G401.6 (cell line): ENCODE measurements around the gene DMAC2L.
"Not testable (repeated sequence)": the region's sequence is repeated elsewhere in the genome, so short reads cannot be mapped to it uniquely, and the experiment has no call there.

Source experiments
- FAIRE-seq: peaks from 2 replicates; lab custom pipeline; 2012; peaks lifted over from hg19 to GRCh38; lab: Jason Lieb, UNC

Gene DMAC2L

DNA sequence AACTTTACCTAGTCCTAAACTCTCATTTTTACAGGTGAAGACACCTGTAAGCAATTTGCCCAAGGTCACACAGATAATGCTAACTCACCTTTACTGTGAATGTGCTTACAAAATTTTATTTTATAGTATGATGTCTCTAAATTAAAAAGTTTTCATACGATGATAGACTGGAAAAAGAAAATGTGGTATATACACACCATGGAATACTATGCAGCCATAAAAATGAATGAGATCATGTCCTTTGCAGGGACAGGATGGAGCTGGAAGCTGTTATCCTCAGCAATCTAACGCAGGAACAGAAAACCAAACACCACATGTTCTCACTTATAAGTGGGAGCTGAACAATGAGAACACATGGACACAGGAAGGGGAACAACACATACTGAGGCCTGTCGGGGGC is 44.2 kb downstream of the DMAC2L start:
- not testable (repeated sequence) for FAIRE-seq

- no peak for FAIRE-seq
Measured at GRCh38 chr14:50357124-50357523, 45.0 kb downstream of the DMAC2L start.

- no peak for FAIRE-seq
Measured at GRCh38 chr14:50357753-50358395, 45.8 kb downstream of the DMAC2L start.

DNA sequence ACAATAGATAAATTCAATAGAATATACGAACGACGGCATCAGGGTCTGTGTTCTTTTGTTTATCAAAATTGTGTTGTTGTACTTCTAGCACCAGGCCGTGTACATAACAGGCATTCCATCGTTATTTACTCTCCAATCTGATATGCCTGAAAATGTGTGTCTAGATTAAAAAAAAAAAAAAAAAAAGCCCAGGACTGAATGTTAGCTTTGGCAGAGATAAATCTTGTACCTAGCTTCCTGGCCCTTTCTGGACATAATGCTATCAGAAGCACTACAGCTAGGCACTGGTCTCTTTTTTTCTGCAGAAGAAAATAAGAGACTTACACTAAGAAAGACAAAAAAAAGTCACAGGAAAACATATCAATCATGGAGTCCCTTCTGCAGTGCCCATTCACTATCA is 47.5 kb downstream of the DMAC2L start:
- FAIRE-seq: no peak

- FAIRE-seq: no peak
Measured at GRCh38 chr14:50360093-50360492, 48.0 kb downstream of the DMAC2L start.

GRCh38 chr14:50360851-50361250 is 48.7 kb downstream of the DMAC2L start:
- FAIRE-seq: no peak

DNA sequence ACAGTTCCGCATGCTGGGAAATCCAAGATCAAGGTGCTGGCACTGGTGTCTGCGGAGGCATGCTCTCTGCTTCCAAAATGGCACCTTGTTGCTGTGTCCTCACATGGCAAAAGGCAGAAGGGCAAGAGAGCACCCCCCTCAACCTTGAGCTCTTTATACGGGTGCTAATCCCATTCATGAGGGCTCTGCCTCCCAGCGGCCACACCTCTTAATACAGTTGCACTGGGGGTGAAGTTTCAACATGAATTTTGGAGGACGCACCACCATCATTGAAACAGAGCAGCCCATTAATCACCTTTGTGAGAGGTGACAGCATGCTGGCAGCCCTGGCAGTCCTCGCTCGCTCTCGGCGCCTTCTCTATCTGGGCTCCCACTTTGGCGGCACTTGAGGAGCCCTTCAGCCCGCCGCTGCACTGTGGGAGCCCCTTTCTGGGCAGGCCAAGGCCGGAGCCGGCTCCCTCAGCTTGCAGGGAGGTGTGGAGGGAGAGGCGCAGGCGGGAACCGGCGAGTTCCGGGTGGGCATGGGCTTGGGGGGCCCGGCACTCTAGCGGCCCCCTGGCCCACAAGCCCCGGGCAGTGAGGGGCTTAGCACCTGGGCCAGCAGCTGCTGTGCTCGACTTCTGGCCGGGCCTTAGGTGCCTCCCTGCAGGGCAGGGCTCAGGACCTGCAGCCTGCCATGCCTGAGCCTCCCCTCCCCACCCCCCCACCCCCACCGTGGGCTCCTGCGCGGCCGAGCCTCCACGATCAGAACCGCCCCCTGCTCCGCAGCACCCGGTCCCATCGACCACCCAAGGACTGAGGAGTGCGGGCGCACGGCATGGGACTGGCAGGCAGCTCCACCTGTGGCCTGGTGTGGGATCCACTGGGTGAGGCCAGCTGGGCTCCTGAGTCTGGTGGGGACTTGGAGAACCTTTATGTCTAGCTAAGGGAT is 49.6 kb downstream of the DMAC2L start:
- not testable (repeated sequence) for FAIRE-seq

GRCh38 chr14:50362764-50363713 is 50.9 kb downstream of the DMAC2L start:
- no peak for FAIRE-seq

GRCh38 chr14:50363714-50364111 is 51.6 kb downstream of the DMAC2L start:
- FAIRE-seq: no peak

GRCh38 chr14:50364792-50365191 is 52.7 kb downstream of the DMAC2L start:
- FAIRE-seq: no peak

DNA sequence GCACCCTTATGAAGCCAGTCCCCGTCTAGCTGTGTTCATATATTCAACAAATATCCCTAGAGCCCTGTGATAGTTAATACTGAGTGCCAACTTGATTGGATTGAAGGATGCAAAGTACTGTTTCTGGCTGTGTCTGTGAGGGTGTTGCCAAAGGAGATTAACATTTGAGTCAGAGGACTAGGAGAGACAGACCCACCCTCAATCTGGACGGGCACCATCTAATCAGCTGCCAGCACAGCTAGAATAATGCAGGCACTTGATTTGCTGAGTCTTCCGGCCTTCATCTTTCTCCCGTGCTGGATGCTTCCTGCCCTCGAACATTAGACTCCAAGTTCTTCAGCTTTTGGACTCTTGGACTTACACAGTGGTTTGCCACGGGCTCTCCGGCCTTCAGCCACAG is 53.4 kb downstream of the DMAC2L start:
- FAIRE-seq: not testable (repeated sequence)

DNA sequence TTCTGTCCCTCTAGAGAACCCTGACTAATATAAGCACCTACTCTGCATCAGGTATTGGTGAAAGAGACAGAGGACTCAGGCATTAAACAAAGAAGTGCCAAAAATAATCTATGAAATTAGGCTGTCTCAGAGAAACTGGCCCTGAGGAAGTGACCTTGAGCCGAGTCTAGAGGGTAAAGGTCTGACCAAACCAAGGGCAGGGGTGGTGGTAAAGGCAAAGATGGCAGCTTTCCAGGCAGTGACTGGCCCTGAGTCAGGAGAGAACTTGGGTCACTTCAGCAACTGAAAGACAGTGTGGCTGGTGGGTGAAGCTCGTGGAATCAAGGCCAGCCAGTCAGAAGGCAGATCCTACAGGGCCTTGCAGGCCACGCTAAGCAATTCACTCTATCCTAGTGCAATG is 54.0 kb downstream of the DMAC2L start:
- no peak for FAIRE-seq

GRCh38 chr14:50366589-50366988 is 54.5 kb downstream of the DMAC2L start:
- FAIRE-seq: no peak

GRCh38 chr14:50371546-50371945 is 59.4 kb downstream of the DMAC2L start:
- FAIRE-seq: no peak

DNA sequence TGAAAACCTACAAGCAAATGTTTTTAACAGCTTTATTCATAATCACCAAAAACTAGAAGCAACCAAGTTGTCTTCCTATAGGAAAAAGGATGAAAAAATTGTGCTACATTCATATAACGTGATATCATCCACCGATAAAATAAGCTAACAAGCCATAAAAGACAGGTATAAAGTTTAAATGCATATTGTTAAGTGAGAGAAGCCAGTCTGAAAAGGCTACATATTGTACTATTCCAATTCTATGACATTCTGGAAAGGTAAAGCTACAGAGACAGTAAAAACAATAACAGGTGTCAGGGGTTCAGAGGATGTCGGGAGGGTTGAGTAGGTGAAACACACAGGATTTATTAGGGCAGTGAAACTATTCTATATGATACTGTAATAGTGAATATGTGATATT is 61.8 kb downstream of the DMAC2L start:
- FAIRE-seq: no peak

GRCh38 chr14:50375760-50376159 is 63.6 kb downstream of the DMAC2L start:
- FAIRE-seq: no peak
